IMR-90 (cell line): Measurements from ENCODE around the gene TIMM21. TPM values are rescaled to one million over a fixed set of nuclear protein-coding genes. Genes with fewer than 3 reads are reported as not detected.

Source experiments
- ATAC-seq: fragments of 200-7000 bp; cut with Tn5 transposase; 2 replicates; pipeline ENCODE4 v1.9.1; 2020; ENCODE audit warnings: low read depth, mild to moderate bottlenecking, moderate library complexity
- BruUV-seq: library from RNA; stranded (reverse); fragments of 400-500 nt; replicated peaks from 2 replicates; lab custom pipeline; 2021; lab: Mats Ljungman, UMichigan
- CTCF ChIA-PET: fragments of 300-600 bp; formaldehyde crosslinking; extraction: SDS; loops from one replicate; lab custom pipeline; 2021; ENCODE audit warnings: antibody characterized with exemption; lab: Yijun Ruan, JAX
- POLR2A ChIA-PET: fragments of 300-600 bp; sonication (Branson Sonifier 250); formaldehyde crosslinking; loops from one replicate; lab custom pipeline; 2022; ENCODE audit warnings: antibody characterized with exemption; ENCODE audit not compliant: unreplicated experiment; lab: Charles Lee
- DNase-seq: peaks from one replicate; pipeline ENCODE4 v3.0.0; 2013
- H2AFZ ChIP-seq: replicated peaks from 2 replicates; pipeline ENCODE3; 2013; ENCODE audit warnings: low read length, mild to moderate bottlenecking; ENCODE audit not compliant: poor library complexity
- H2AK5ac ChIP-seq: 2 replicates; pipeline ENCODE4 v1.6.1; 2013; ENCODE audit warnings: low read depth, low read length, inconsistent platforms
- H2AK9ac ChIP-seq: replicated peaks from 2 replicates; pipeline ENCODE3; 2013; ENCODE audit warnings: mild to moderate bottlenecking, low read depth, low read length, moderate library complexity; ENCODE audit not compliant: poor library complexity
- H2BK120ac ChIP-seq: 2 replicates; pipeline ENCODE4 v1.6.1; 2013; ENCODE audit warnings: low read depth, low read length, inconsistent platforms
- H2BK15ac ChIP-seq: 3 replicates; pipeline ENCODE4 v1.6.1; 2013; ENCODE audit warnings: low read depth, low read length, inconsistent platforms
- H2BK20ac ChIP-seq: 2 replicates; pipeline ENCODE4 v1.6.1; 2013; ENCODE audit warnings: low read depth, mild to moderate bottlenecking, inconsistent platforms, low read length, moderate library complexity
- H2BK5ac ChIP-seq: 2 replicates; pipeline ENCODE4 v1.6.1; 2013; ENCODE audit warnings: mild to moderate bottlenecking, low read depth, low read length, inconsistent platforms; ENCODE audit not compliant: poor library complexity, severe bottlenecking
- H3K14ac ChIP-seq: replicated peaks from 2 replicates; pipeline ENCODE4 v1.6.1; 2013; ENCODE audit warnings: low read depth, low read length, inconsistent platforms
- H3K18ac ChIP-seq: 2 replicates; pipeline ENCODE4 v1.6.1; 2013; ENCODE audit warnings: low read depth, low read length, control low read depth
- H3K23ac ChIP-seq: 2 replicates; pipeline ENCODE4 v1.6.1; 2013; ENCODE audit warnings: low read depth, low read length, inconsistent platforms
- H3K27ac ChIP-seq: 2 replicates; pipeline ENCODE4 v1.5.1; 2013; ENCODE audit warnings: mild to moderate bottlenecking, control low read depth, low read length; ENCODE audit not compliant: insufficient read depth
- H3K27me3 ChIP-seq: 2 replicates; pipeline ENCODE4 v1.6.1; 2013; ENCODE audit warnings: low read length; ENCODE audit not compliant: control insufficient read depth, insufficient read depth
- H3K36me3 ChIP-seq: 2 replicates; pipeline ENCODE4 v1.6.1; 2013; ENCODE audit warnings: low read length, mixed read lengths; ENCODE audit not compliant: control insufficient read depth, insufficient read depth
- H3K4ac ChIP-seq: 2 replicates; pipeline ENCODE4 v1.6.1; 2013; ENCODE audit warnings: low read depth, low read length, inconsistent platforms
- H3K4me1 ChIP-seq: 2 replicates; pipeline ENCODE4 v1.6.1; 2013; ENCODE audit warnings: low read length, mixed read lengths; ENCODE audit not compliant: control insufficient read depth, insufficient read depth
- H3K4me2 ChIP-seq: 2 replicates; pipeline ENCODE4 v1.6.1; 2013; ENCODE audit warnings: low read depth, mild to moderate bottlenecking, control low read depth, low read length, moderate library complexity
- H3K4me3 ChIP-seq: 2 replicates; pipeline ENCODE4 v1.5.1; 2013; ENCODE audit warnings: low read depth, mild to moderate bottlenecking, control low read depth, low read length, moderate library complexity; ENCODE audit not compliant: insufficient read depth
- H3K56ac ChIP-seq: 2 replicates; pipeline ENCODE4 v1.6.1; 2013; ENCODE audit warnings: low read length, inconsistent platforms; ENCODE audit not compliant: insufficient read depth; ENCODE audit errors: extremely low read depth
- H3K79me1 ChIP-seq, 2 experiments: 2 replicates each; pipeline ENCODE4 v1.6.1; 2013; ENCODE audit warnings: low read length in 2 of 2, inconsistent platforms in 1 of 2, low read depth in 1 of 2
- H3K9ac ChIP-seq: 2 replicates; pipeline ENCODE4 v1.6.1; 2013; ENCODE audit warnings: low read depth, low read length, control low read depth
- H3K9me1 ChIP-seq: 2 replicates; pipeline ENCODE4 v1.6.1; 2013; ENCODE audit warnings: low read length, inconsistent platforms; ENCODE audit not compliant: insufficient read depth
- H3K9me3 ChIP-seq: 2 replicates; pipeline ENCODE4 v1.6.1; 2013; ENCODE audit warnings: low read length; ENCODE audit not compliant: control insufficient read depth, insufficient read depth
- H4K20me1 ChIP-seq: 2 replicates; pipeline ENCODE4 v1.6.1; 2013; ENCODE audit warnings: low read length, inconsistent platforms; ENCODE audit not compliant: insufficient read depth
- H4K5ac ChIP-seq: 2 replicates; pipeline ENCODE4 v1.6.1; 2013; ENCODE audit warnings: mild to moderate bottlenecking, low read depth, low read length, control low read depth
- H4K8ac ChIP-seq, 2 experiments: 2 replicates each; pipeline ENCODE4 v1.6.1; 2013; ENCODE audit warnings: low read depth in 2 of 2, low read length in 2 of 2, control low read depth in 1 of 2, inconsistent platforms in 1 of 2
- H4K91ac ChIP-seq: 2 replicates; pipeline ENCODE4 v1.6.1; 2013; ENCODE audit warnings: low read depth, low read length, inconsistent platforms; ENCODE audit not compliant: insufficient read depth
- MAFK ChIP-seq: IDR thresholded peaks from 2 replicates; pipeline ENCODE4 v1.6.1; 2012; ENCODE audit warnings: low read depth, low read length, improper control_type of control experiment
- SMC3 ChIP-seq: fragments of 150-350 bp; IDR thresholded peaks from 2 replicates; pipeline ENCODE4 v1.6.1; 2016; ENCODE audit warnings: low read depth, mild to moderate bottlenecking, antibody characterized with exemption, low read length, moderate library complexity
- WGBS, 2 experiments: methylation state at CpG; one replicate each; pipeline versions ENCODE4 v1.1.5 to v1.1.7; 2013; ENCODE audit warnings: missing lambda C conversion rate in 2 of 2; ENCODE audit not compliant: insufficient read length in 1 of 2; ENCODE audit errors: extremely low coverage in 2 of 2; 5-methylcytosine and 5-hydroxymethylcytosine counted together
- dilution Hi-C: fragments of 300-500 bp; cut with HindIII; formaldehyde crosslinking; loops from one replicate; pipeline ENCODE4 v1.14.3; 2018; ENCODE audit warnings: low sequenced_read_pairs; ENCODE audit not compliant: unreplicated experiment
- in situ Hi-C: fragments of 300-500 bp; cut with MboI; formaldehyde crosslinking; loops from 3 replicates; pipeline ENCODE4 v1.14.3; 2019; ENCODE audit warnings: low sequenced_read_pairs, inconsistent platforms, mixed read lengths
- intact Hi-C: fragments of 100-400 bp; cut with micrococcal nuclease; formaldehyde crosslinking; loops from 2 replicates; pipeline ENCODE4 v1.10.0; 2022
- polyA plus RNA-seq, 3 experiments: library from polyadenylated mRNA; depleted of rRNA; stranded (reverse); fragments of >200 nt; gene quantifications; 2 replicates each; pipeline ENCODE4 v1.2.3, GENCODE V29; 2012; ENCODE audit warnings: low replicate concordance in 1 of 3
- total RNA-seq: library from RNA; depleted of rRNA; stranded (reverse); fragments of >200 nt; gene quantifications from 2 replicates; pipeline ENCODE4 v1.2.3, GENCODE V29; 2012

The TIMM21 gene
- total and polyA plus RNA-seq, 2 of the 4 experiments (the other 2 are of a cell fraction): 42.8 to 52.7 TPM

GRCh38 chr18:74185860-74186259 lies 37.5 kb downstream of the TIMM21 start:
- BruUV-seq: no TSS peak
- Histone ChIP-seq H4K91ac (no peak overlapping the region), H3K9me1 (0 out of 2 replicates have a peak, but pooled peaks cover 3% of the 10 kb centered on the region), H2BK5ac (no peak overlapping the region), H3K36me3 (no peaks in the 10 kb centered on the region), H3K14ac (no peak overlapping the region), H3K4ac (no peak overlapping the region), H2BK15ac (no peak overlapping the region), H3K18ac (no peak overlapping the region), H4K20me1 (no peaks in the 10 kb centered on the region), H3K27ac (no peak overlapping the region), H2BK20ac (no peak overlapping the region), H3K4me2 (no peak overlapping the region), H4K8ac (no peak overlapping the region), H2BK120ac (no peak overlapping the region), H3K4me3 (no peak overlapping the region), H3K9me3 (no peaks in the 10 kb centered on the region), H4K5ac (no peak overlapping the region), H3K79me1 (no peaks in the 10 kb centered on the region), H2AFZ (no peak overlapping the region), H3K56ac (no peak overlapping the region), H3K27me3 (peaks cover 15% of the 10 kb centered on the region), H2AK5ac (no peak overlapping the region), H3K23ac (no peak overlapping the region), H2AK9ac (no peak overlapping the region), H3K9ac (no peak overlapping the region), H3K4me1 (peaks cover 10% of the 10 kb centered on the region)
- no CpG with 5 or more reads among the region's 2 CpGs for WGBS, 2 experiments
- DNase-seq (no peak), ATAC-seq (no peak)
- CTCF ChIA-PET: no interaction called here
- TF ChIP-seq SMC3 (no peak), MAFK (peak; percentile 22; the same call in 1 of the 2 replicates)
- POLR2A ChIA-PET: no interaction called here
- in situ Hi-C loops: no loop called here
- dilution Hi-C loops: no loop called here
- intact Hi-C loops: no loop called here
